SK-N-SH treated with all-trans-retinoic acid at 6 μM for 48 hours (cell line): ENCODE measurements around the gene SHF.

Experiments used
- BACH2 ChIP-seq: fragments of 250-450 bp; sonication (Bioruptor Pico); IDR thresholded peaks from 2 replicates; pipeline ENCODE4 v1.9.0; 2021; ENCODE audit warnings: mild to moderate bottlenecking, borderline replicate concordance
- CREB5 ChIP-seq: fragments of 250-450 bp; sonication (Bioruptor Pico); IDR thresholded peaks from 2 replicates; pipeline ENCODE4 v1.5.1; 2020; ENCODE audit warnings: low read depth, mild to moderate bottlenecking, moderate library complexity
- GLIS3 ChIP-seq: fragments of 250-450 bp; sonication (Bioruptor Pico); IDR thresholded peaks from 2 replicates; pipeline ENCODE4 v1.5.0; 2020; ENCODE audit warnings: mild to moderate bottlenecking, moderate library complexity
- PATZ1 ChIP-seq: fragments of 250-450 bp; sonication (Bioruptor Pico); IDR thresholded peaks from 2 replicates; pipeline ENCODE4 v1.8.0; 2020; ENCODE audit warnings: mild to moderate bottlenecking, moderate library complexity, borderline replicate concordance
- TCF4 ChIP-seq: fragments of 250-450 bp; sonication (Bioruptor Pico); IDR thresholded peaks from 2 replicates; pipeline ENCODE4 v1.8.0; 2021; ENCODE audit warnings: mild to moderate bottlenecking, moderate library complexity, borderline replicate concordance
- TOX ChIP-seq: fragments of 250-450 bp; sonication (Bioruptor Pico); IDR thresholded peaks from 2 replicates; pipeline ENCODE4 v1.8.0; 2021; ENCODE audit warnings: mild to moderate bottlenecking, moderate library complexity, borderline replicate concordance
- TSHZ2 ChIP-seq: fragments of 250-450 bp; sonication (Bioruptor Pico); IDR thresholded peaks from 2 replicates; pipeline ENCODE4 v1.5.0; 2020; ENCODE audit warnings: mild to moderate bottlenecking, moderate library complexity
- ZNF70 ChIP-seq: fragments of 450-650 bp; formaldehyde crosslinking; IDR thresholded peaks from 2 replicates; pipeline ENCODE4 v1.5.0; 2020; ENCODE audit warnings: mild to moderate bottlenecking, moderate library complexity

GRCh38 chr15:45137703-45138102 is 50.1 kb downstream of the SHF start:
- no peak for TF ChIP-seq ZNF70 (CRISPR knock-in tag)
- no peak for TF ChIP-seq CREB5 (CRISPR knock-in tag)
- TF ChIP-seq TSHZ2 (CRISPR knock-in tag) = no peak
- no peak for TF ChIP-seq GLIS3 (CRISPR knock-in tag)
- TF ChIP-seq BACH2 (CRISPR knock-in tag) = no peak
- TF ChIP-seq TCF4 (CRISPR knock-in tag) = no peak
- TF ChIP-seq PATZ1 (CRISPR knock-in tag) = no peak
- TF ChIP-seq TOX = no peak
